Keratinocyte (primary cell): ENCODE measurements around the gene SNTB2. TPM values are rescaled to one million over a fixed set of nuclear protein-coding genes. Genes with fewer than 3 reads are reported as not detected.

ENCODE experiments used
- DNase-seq: peaks from one replicate; pipeline ENCODE4 v3.0.0-alpha.2; 2011; ENCODE audit warnings: low read depth, missing footprints, low spot score
- FAIRE-seq: peaks from 2 replicates; lab custom pipeline; 2011; peaks lifted over from hg19 to GRCh38; lab: Jason Lieb, UNC
- H2AFZ ChIP-seq: 2 replicates; pipeline ENCODE4 v1.6.0; 2012; ENCODE audit warnings: low read length, control low read depth, inconsistent platforms; ENCODE audit not compliant: control insufficient read depth
- H3K27ac ChIP-seq: 2 replicates; pipeline ENCODE4 v1.5.1; 2011; ENCODE audit warnings: low read length; ENCODE audit not compliant: control insufficient read depth, insufficient read depth
- H3K27me3 ChIP-seq: 3 replicates; pipeline ENCODE4 v1.6.0; 2011; ENCODE audit warnings: low read length; ENCODE audit not compliant: control insufficient read depth, insufficient read depth; ENCODE audit errors: extremely low read depth
- H3K36me3 ChIP-seq, 2 experiments: 2 replicates in 1 of 2; 3 replicates in 1 of 2; pipeline ENCODE4 v1.5.1; 2011; ENCODE audit warnings: low read length in 2 of 2, mild to moderate bottlenecking in 1 of 2; ENCODE audit not compliant: control insufficient read depth in 2 of 2, insufficient read depth in 2 of 2; ENCODE audit errors: extremely low read depth in 1 of 2
- H3K4me1 ChIP-seq: 3 replicates; pipeline ENCODE4 v1.5.1; 2011; ENCODE audit warnings: low read length; ENCODE audit not compliant: control insufficient read depth, insufficient read depth; ENCODE audit errors: extremely low read depth
- H3K4me2 ChIP-seq: 3 replicates; pipeline ENCODE4 v1.6.0; 2011; ENCODE audit warnings: low read depth, low read length; ENCODE audit not compliant: control insufficient read depth, insufficient read depth; ENCODE audit errors: extremely low read depth
- H3K4me3 ChIP-seq, 3 experiments: fragments of 200-600 bp in 1 of 3; sonication (generic) in 1 of 3; 2 replicates in 2 of 3; 3 replicates in 1 of 3; pipeline ENCODE4 v1.5.1; 2011 to 2016; ENCODE audit warnings: low read length in 3 of 3, mild to moderate bottlenecking in 3 of 3, control low read depth in 2 of 3, inconsistent platforms in 1 of 3, low read depth in 1 of 3, mixed read lengths in 1 of 3, mixed run types in 1 of 3, moderate library complexity in 1 of 3; ENCODE audit not compliant: control insufficient read depth in 2 of 3, insufficient read depth in 2 of 3; ENCODE audit errors: extremely low read depth in 1 of 3
- H3K79me2 ChIP-seq: 2 replicates; pipeline ENCODE4 v1.6.0; 2012; ENCODE audit warnings: low read length; ENCODE audit not compliant: control insufficient read depth, insufficient read depth
- H3K9ac ChIP-seq: 3 replicates; pipeline ENCODE4 v1.6.0; 2011; ENCODE audit warnings: low read length; ENCODE audit not compliant: control insufficient read depth, insufficient read depth; ENCODE audit errors: extremely low read depth
- H3K9me1 ChIP-seq: 3 replicates; pipeline ENCODE4 v1.6.0; 2011; ENCODE audit warnings: low read length; ENCODE audit not compliant: control insufficient read depth, insufficient read depth; ENCODE audit errors: extremely low read depth
- H3K9me3 ChIP-seq: 2 replicates; pipeline ENCODE4 v1.5.1; 2012; ENCODE audit warnings: low read depth, low read length; ENCODE audit not compliant: control insufficient read depth
- H4K20me1 ChIP-seq: 3 replicates; pipeline ENCODE4 v1.6.0; 2011; ENCODE audit warnings: low read length; ENCODE audit not compliant: control insufficient read depth, insufficient read depth; ENCODE audit errors: extremely low read depth
- EZH2 ChIP-seq: IDR thresholded peaks from one replicate; pipeline ENCODE4 v1.6.1; 2012; ENCODE audit warnings: inconsistent platforms, mild to moderate bottlenecking, low read length, moderate library complexity
- dilution Hi-C: fragments of 300-500 bp; cut with MboI; formaldehyde crosslinking; loops from one replicate; pipeline ENCODE4 v1.7.0; 2020; ENCODE audit warnings: low sequenced_read_pairs; ENCODE audit not compliant: extremely low pct_ligation_motif_present
- polyA plus RNA-seq, 5 experiments: library from polyadenylated mRNA; depleted of rRNA in 3 of 5; stranded (reverse) in 3 of 5; stranded (forward) in 1 of 5; unstranded in 1 of 5; fragments of >200 nt; gene quantifications; 1 replicate in 1 of 5; 2 replicates in 3 of 5; 3 replicates in 1 of 5; pipeline versions ENCODE4 v1.2.1 to v1.2.3, GENCODE V29; 2011 to 2012; ENCODE audit warnings: missing spikeins in 2 of 5, low read depth in 1 of 5, low replicate concordance in 1 of 5
- TF ChIP-seq, protein P1 (sequence below), 3 experiments: IDR thresholded peaks in 1 of 3; conservative IDR thresholded peaks in 1 of 3; optimal IDR thresholded peaks in 1 of 3; 2 replicates in 2 of 3; 3 replicates in 1 of 3; pipeline versions ENCODE3 to v1.5.1; 2011; ENCODE audit warnings: low read length in 3 of 3, mild to moderate bottlenecking in 3 of 3, moderate library complexity in 2 of 3, control low read depth in 1 of 3, inconsistent platforms in 1 of 3; ENCODE audit not compliant: insufficient read depth in 2 of 3; ENCODE audit errors: extremely low read depth in 1 of 3

SNTB2 gene
- polyA plus RNA-seq, 1 donor (not counting 4 experiments of a cell fraction or from before 2014, with no cell fraction given), result 15.9 TPM

DNA sequence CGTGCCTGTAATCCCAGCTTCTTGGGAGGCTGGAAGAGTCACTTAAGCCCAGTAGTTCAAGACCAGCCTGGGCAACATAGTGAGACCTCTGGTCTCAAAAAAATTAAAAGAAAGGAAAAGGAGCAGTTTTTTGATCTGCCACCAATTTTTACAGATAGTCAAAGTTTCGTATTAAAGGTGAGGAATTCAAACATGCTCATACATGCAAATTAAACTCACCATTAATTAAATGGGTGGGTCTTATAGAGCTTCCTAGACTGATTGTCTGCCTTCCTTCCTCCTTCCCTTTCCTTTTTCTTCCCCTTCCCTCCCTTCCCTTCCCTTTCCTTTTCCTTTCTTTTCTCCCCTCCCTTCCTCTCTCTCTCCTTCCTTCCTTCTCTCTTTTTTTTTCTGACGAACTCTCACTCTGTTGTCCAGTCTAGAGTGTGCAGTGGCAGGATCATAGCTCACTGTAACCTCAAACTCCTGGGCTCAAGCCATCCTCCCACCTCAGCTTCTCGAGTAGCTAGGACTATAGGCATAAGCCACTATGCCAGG lies 87.8 kb downstream of the SNTB2 start:
- FAIRE-seq (no peak), DNase-seq (no peak)
- H3K4me2 ChIP-seq, result no peak overlapping the region
- no peak overlapping the region for H3K27ac ChIP-seq
- dilution Hi-C loops, result no loop called here
- H3K79me2 ChIP-seq, result no peaks in the 10 kb centered on the region
- H3K9me3 ChIP-seq, result no peaks in the 10 kb centered on the region
- H3K4me1 ChIP-seq, result no peaks in the 10 kb centered on the region
- H3K4me3 ChIP-seq, result no peak overlapping the region
- no peak overlapping the region for H2AFZ ChIP-seq
- no peaks in the 10 kb centered on the region for H3K9me1 ChIP-seq
- no peaks in the 10 kb centered on the region for H4K20me1 ChIP-seq
- TF ChIP-seq, protein P1, sequence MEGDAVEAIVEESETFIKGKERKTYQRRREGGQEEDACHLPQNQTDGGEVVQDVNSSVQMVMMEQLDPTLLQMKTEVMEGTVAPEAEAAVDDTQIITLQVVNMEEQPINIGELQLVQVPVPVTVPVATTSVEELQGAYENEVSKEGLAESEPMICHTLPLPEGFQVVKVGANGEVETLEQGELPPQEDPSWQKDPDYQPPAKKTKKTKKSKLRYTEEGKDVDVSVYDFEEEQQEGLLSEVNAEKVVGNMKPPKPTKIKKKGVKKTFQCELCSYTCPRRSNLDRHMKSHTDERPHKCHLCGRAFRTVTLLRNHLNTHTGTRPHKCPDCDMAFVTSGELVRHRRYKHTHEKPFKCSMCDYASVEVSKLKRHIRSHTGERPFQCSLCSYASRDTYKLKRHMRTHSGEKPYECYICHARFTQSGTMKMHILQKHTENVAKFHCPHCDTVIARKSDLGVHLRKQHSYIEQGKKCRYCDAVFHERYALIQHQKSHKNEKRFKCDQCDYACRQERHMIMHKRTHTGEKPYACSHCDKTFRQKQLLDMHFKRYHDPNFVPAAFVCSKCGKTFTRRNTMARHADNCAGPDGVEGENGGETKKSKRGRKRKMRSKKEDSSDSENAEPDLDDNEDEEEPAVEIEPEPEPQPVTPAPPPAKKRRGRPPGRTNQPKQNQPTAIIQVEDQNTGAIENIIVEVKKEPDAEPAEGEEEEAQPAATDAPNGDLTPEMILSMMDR (optimal IDR thresholded peaks at IDR 0.05 in 1 of 3, IDR thresholded peaks at IDR 0.05 in 1 of 3, conservative IDR thresholded peaks at IDR 0.05 in 1 of 3; ENCODE audit: extremely low read depth in 1 of 3, insufficient read depth in 2 of 3, low read length in 3 of 3), result no peak
- no peak for TF ChIP-seq EZH2
- no peaks in the 10 kb centered on the region for H3K27me3 ChIP-seq
- H3K9ac ChIP-seq, result no peak overlapping the region
- no peaks in the 10 kb centered on the region for H3K36me3 ChIP-seq

GRCh38 chr16:69276148-69277115 lies 89.5 kb downstream of the SNTB2 start:
- dilution Hi-C loops, result no loop called here
- Histone ChIP-seq H3K79me2 (no peaks in the 10 kb centered on the region), H3K9me1 (no peaks in the 10 kb centered on the region), H3K9ac (no peak overlapping the region), H3K36me3 (no peaks in the 10 kb centered on the region), H3K9me3 (no peaks in the 10 kb centered on the region), H4K20me1 (no peaks in the 10 kb centered on the region), H3K4me3 (no peak overlapping the region), H3K4me2 (no peak overlapping the region), H3K27ac (no peak overlapping the region), H3K4me1 (no peaks in the 10 kb centered on the region), H2AFZ (no peak overlapping the region), H3K27me3 (no peaks in the 10 kb centered on the region)
- DNase-seq (no peak), FAIRE-seq (no peak)
- TF ChIP-seq EZH2, result no peak
- TF ChIP-seq, protein P1 (optimal IDR thresholded peaks at IDR 0.05 in 1 of 3, IDR thresholded peaks at IDR 0.05 in 1 of 3, conservative IDR thresholded peaks at IDR 0.05 in 1 of 3; ENCODE audit: extremely low read depth in 1 of 3, insufficient read depth in 2 of 3, low read length in 3 of 3), result no peak
